CD14-positive monocyte (primary cell): ENCODE data around the gene TRNAU1AP. TPM values are rescaled to one million over a fixed set of nuclear protein-coding genes. Genes with fewer than 3 reads are reported as not detected.
"Not testable (repeated sequence)": the region's sequence is repeated elsewhere in the genome, so short reads cannot be mapped to it uniquely, and the experiment has no call there.

Source experiments
- DNase-seq, 3 donors: peaks; one replicate each; pipeline ENCODE4 v3.0.0-alpha.2; 2011 to 2022
- H2AFZ ChIP-seq: 2 replicates; pipeline ENCODE4 v1.6.0; 2012; ENCODE audit warnings: mild to moderate bottlenecking, low read depth, low read length, inconsistent platforms; ENCODE audit not compliant: insufficient read depth, poor library complexity, severe bottlenecking
- H3K27ac ChIP-seq, 2 donors: 1 replicate in 1 of 2; 2 replicates in 1 of 2; pipeline ENCODE4 v1.5.1; 2012 to 2013; ENCODE audit warnings: low read length in 2 of 2, control low read depth in 1 of 2, inconsistent platforms in 1 of 2, low read depth in 1 of 2, mild to moderate bottlenecking in 1 of 2
- H3K27me3 ChIP-seq, 2 donors: one replicate each; pipeline versions ENCODE4 v1.6.0 to v1.6.1; 2011 to 2013; ENCODE audit warnings: low read length in 2 of 2; ENCODE audit not compliant: control insufficient read depth in 2 of 2, insufficient read depth in 2 of 2
- H3K36me3 ChIP-seq, 2 donors: replicated peaks in 1 of 2; 1 replicate in 1 of 2; 2 replicates in 1 of 2; pipeline versions ENCODE4 v1.5.1 to v1.6.1; 2012 to 2013; ENCODE audit warnings: low read length in 2 of 2, control low read depth in 1 of 2, inconsistent platforms in 1 of 2, mild to moderate bottlenecking in 1 of 2; ENCODE audit not compliant: insufficient read depth in 2 of 2, control insufficient read depth in 1 of 2
- H3K4me1 ChIP-seq, 2 donors: 1 replicate in 1 of 2; 2 replicates in 1 of 2; pipeline versions ENCODE4 v1.5.1 to v1.6.1; 2012 to 2013; ENCODE audit warnings: low read length in 2 of 2, control low read depth in 1 of 2, inconsistent platforms in 1 of 2, mild to moderate bottlenecking in 1 of 2, moderate library complexity in 1 of 2; ENCODE audit not compliant: insufficient read depth in 2 of 2, control insufficient read depth in 1 of 2
- H3K4me2 ChIP-seq: replicated peaks from 2 replicates; pipeline ENCODE3; 2012; ENCODE audit warnings: low read length, moderate library complexity, mild to moderate bottlenecking; ENCODE audit not compliant: poor library complexity, severe bottlenecking; ENCODE audit errors: extremely low read depth
- H3K4me3 ChIP-seq, 3 experiments: fragments of 200-600 bp in 1 of 3; sonication (generic) in 1 of 3; replicated peaks in 1 of 3; 1 replicate in 2 of 3; 2 replicates in 1 of 3; pipeline ENCODE4 v1.5.1; 2011 to 2013; ENCODE audit warnings: low read length in 3 of 3, mild to moderate bottlenecking in 3 of 3, control low read depth in 2 of 3, low read depth in 2 of 3, inconsistent platforms in 1 of 3, moderate library complexity in 1 of 3
- H3K79me2 ChIP-seq: 2 replicates; pipeline ENCODE4 v1.6.0; 2012; ENCODE audit warnings: mild to moderate bottlenecking, control low read depth, inconsistent platforms, low read length, moderate library complexity; ENCODE audit not compliant: insufficient read depth
- H3K9ac ChIP-seq: 2 replicates; pipeline ENCODE4 v1.6.0; 2017; ENCODE audit warnings: low read length, mild to moderate bottlenecking; ENCODE audit not compliant: insufficient read depth, poor library complexity, severe bottlenecking
- H3K9me3 ChIP-seq, 2 donors: replicated peaks in 1 of 2; 1 replicate in 1 of 2; 2 replicates in 1 of 2; pipeline versions ENCODE4 v1.5.1 to v1.6.1; 2012 to 2013; ENCODE audit warnings: low read length in 2 of 2, control low read depth in 1 of 2; ENCODE audit not compliant: control insufficient read depth in 1 of 2, insufficient read depth in 1 of 2
- H4K20me1 ChIP-seq: 2 replicates; pipeline ENCODE4 v1.6.0; 2012; ENCODE audit warnings: mild to moderate bottlenecking, low read length, control low read depth, moderate library complexity; ENCODE audit not compliant: insufficient read depth
- H3K27ac Mint-ChIP-seq, 7 donors: one replicate each; pipeline ENCODE4 v1.8.0; 2020; ENCODE audit warnings: mild to moderate bottlenecking in 7 of 7, mixed read lengths in 7 of 7, moderate library complexity in 6 of 7, inconsistent platforms in 2 of 7
- H3K27me3 Mint-ChIP-seq, 3 donors: one replicate each; pipeline ENCODE4 v1.8.0; 2021 to 2022; ENCODE audit warnings: low read depth in 3 of 3, mild to moderate bottlenecking in 3 of 3, mixed read lengths in 3 of 3, moderate library complexity in 3 of 3, inconsistent platforms in 1 of 3
- H3K36me3 Mint-ChIP-seq, 2 donors: one replicate each; pipeline ENCODE4 v1.8.0; 2020; ENCODE audit warnings: mixed read lengths in 2 of 2, inconsistent platforms in 1 of 2, mild to moderate bottlenecking in 1 of 2
- H3K4me1 Mint-ChIP-seq: one replicate; pipeline ENCODE4 v1.8.0; 2020; ENCODE audit warnings: mild to moderate bottlenecking, mixed read lengths
- H3K4me3 Mint-ChIP-seq, 2 donors: one replicate each; pipeline ENCODE4 v1.8.0; 2020; ENCODE audit warnings: mild to moderate bottlenecking in 2 of 2, mixed read lengths in 2 of 2, moderate library complexity in 1 of 2
- H3K9me3 Mint-ChIP-seq, 7 donors: one replicate each; pipeline ENCODE4 v1.8.0; 2020 to 2022; ENCODE audit warnings: mixed read lengths in 7 of 7, mild to moderate bottlenecking in 6 of 7, moderate library complexity in 6 of 7, inconsistent platforms in 2 of 7
- WGBS: methylation state at CpG from one replicate; pipeline ENCODE4 v1.1.5; 2013; ENCODE audit warnings: missing lambda C conversion rate; ENCODE audit not compliant: insufficient coverage; 5-methylcytosine and 5-hydroxymethylcytosine counted together
- intact Hi-C, 2 donors: fragments of 100-400 bp; cut with micrococcal nuclease; formaldehyde crosslinking; loops; one replicate each; pipeline versions ENCODE4 v1.15.0 to v1.15.1; 2023
- polyA plus RNA-seq, 3 donors: library from polyadenylated mRNA; depleted of rRNA in 1 of 3; unstranded in 2 of 3; stranded (reverse) in 1 of 3; fragments of 300-500 nt in 2 of 3; fragments of >200 nt in 1 of 3; fragmentation: Illumina TruSeq in 2 of 3; gene quantifications; 1 replicate in 2 of 3; 2 replicates in 1 of 3; pipeline ENCODE4 v1.2.3, GENCODE V29; 2012 to 2021
- TF ChIP-seq, protein P1 (sequence below): fragments of 200-600 bp; IDR thresholded peaks from one replicate; pipeline ENCODE4 v1.8.0; 2022; ENCODE audit warnings: antibody characterized with exemption, mild to moderate bottlenecking

Gene TRNAU1AP
- polyA plus RNA-seq, 3 donors, result 26.3 to 28.4 (median 26.7) TPM

DNA sequence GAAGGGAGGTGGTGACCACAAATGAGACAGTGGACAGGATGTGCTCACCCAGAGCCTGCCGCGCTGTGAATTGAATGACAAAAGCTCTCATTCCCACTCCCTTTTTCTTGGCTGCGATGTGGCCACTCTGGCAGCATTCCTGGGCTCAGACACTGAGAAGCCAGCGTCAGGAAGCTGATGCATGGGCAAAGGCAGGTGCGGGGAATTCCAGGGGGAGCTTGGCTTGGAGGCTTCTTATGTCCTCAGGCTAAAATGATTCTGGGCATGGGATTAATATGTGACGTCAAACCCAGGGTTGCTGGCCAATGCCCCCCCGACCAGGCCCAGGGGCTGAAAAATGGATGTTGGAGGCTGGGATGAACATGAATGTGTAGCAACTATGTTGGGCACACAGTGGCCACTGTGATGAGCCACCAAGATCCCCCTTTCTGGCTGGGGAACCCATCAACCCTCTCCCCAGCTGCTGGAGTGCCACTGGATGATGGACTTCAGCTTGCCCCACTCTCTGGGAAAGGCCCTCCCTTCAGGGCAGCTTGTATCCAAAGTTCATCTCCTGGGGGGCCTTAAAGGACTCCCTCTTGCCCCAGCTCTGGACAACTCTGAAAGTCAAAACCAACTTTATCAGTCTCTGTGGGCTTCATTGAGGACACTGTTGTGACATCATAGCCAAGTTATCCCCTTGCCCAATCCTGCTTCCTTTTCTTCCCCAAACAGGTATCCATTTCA, 42.0 kb downstream of the TRNAU1AP start:
- H3K27ac ChIP-seq, H3K4me2 ChIP-seq, H3K27me3 Mint-ChIP-seq, H3K79me2 ChIP-seq, H3K9ac ChIP-seq, DNase-seq, H4K20me1 ChIP-seq, H2AFZ ChIP-seq, H3K9me3 ChIP-seq, H3K36me3 Mint-ChIP-seq, H3K4me3 Mint-ChIP-seq, H3K9me3 Mint-ChIP-seq, H3K4me3 ChIP-seq, H3K27me3 ChIP-seq, H3K27ac Mint-ChIP-seq, H3K36me3 ChIP-seq: not testable (repeated sequence)
- intact Hi-C loops, result loop anchor here in 1 of 2 donors (5.0 kb wide), 1 partner anchor 78 kb away; no protein-coding TSS in a partner anchor
- peaks cover 23 to 30% of the 10 kb centered on the region in 2 donors for H3K4me1 ChIP-seq
- 92% methylated on average over 3 of the region's 7 CpGs for WGBS
- peaks cover 26% of the 10 kb centered on the region for H3K4me1 Mint-ChIP-seq

DNA sequence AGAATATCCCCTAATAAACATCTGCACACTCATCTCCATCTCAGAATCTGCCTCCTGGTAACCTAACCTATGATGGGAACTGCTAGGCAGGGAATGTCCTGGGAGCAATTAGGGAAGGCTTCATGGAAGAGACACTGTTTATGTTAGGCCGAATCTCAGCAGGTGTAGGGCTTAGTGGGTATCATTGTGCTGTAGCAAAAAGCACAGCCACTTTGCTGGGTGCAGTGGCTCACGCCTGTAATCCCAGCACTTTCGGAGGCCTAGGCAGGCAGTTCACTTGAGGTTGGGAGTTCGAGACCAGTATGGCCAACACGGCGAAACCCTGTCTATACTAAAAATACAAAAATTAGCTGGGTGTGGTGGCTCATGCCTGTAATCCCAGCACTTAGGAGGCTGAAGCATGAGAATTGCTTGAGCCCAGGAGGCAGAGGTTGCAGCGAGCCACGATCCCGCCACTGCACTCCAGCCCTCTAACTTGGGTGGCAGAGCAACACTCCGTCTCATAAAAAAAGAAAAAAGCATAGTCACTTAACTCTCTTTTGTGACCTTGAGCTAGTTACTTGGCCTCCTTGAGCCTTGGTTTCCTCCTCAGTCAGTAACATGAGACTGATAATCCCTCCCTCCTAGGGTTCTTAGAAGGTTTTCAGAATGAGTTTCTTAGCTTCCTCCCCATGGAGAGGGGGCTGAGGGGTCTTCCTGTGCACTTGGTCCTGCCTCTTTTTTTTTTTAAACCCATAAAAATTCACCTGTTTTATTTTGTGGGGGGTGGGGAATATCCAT, 42.7 kb downstream of the TRNAU1AP start:
- TF ChIP-seq, protein P1, sequence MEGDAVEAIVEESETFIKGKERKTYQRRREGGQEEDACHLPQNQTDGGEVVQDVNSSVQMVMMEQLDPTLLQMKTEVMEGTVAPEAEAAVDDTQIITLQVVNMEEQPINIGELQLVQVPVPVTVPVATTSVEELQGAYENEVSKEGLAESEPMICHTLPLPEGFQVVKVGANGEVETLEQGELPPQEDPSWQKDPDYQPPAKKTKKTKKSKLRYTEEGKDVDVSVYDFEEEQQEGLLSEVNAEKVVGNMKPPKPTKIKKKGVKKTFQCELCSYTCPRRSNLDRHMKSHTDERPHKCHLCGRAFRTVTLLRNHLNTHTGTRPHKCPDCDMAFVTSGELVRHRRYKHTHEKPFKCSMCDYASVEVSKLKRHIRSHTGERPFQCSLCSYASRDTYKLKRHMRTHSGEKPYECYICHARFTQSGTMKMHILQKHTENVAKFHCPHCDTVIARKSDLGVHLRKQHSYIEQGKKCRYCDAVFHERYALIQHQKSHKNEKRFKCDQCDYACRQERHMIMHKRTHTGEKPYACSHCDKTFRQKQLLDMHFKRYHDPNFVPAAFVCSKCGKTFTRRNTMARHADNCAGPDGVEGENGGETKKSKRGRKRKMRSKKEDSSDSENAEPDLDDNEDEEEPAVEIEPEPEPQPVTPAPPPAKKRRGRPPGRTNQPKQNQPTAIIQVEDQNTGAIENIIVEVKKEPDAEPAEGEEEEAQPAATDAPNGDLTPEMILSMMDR, result no peak
- Histone ChIP-seq H3K9ac (no peak overlapping the region), H3K27me3 (peaks cover 0 to 5% of the 10 kb centered on the region in 2 donors), H4K20me1 (no peaks in the 10 kb centered on the region), H3K27ac (no peak overlapping the region), H3K4me1 (peaks cover 17 to 23% of the 10 kb centered on the region in 2 donors), H3K4me2 (no peak overlapping the region), H2AFZ (no peak overlapping the region), H3K79me2 (no peaks in the 10 kb centered on the region), H3K9me3 (no peaks in the 10 kb centered on the region), H3K36me3 (peaks cover 0 to 4% of the 10 kb centered on the region in 2 donors), H3K4me3 (no peak overlapping the region)
- Mint-ChIP-seq H3K9me3 (peaks cover 0 to 1% (median 0%) of the 10 kb centered on the region in 7 donors), H3K36me3 (peaks cover 9 to 14% of the 10 kb centered on the region in 2 donors), H3K4me1 (peaks cover 18% of the 10 kb centered on the region), H3K27ac (no peak overlapping the region), H3K27me3 (peaks cover 2 to 9% (median 8%) of the 10 kb centered on the region in 3 donors), H3K4me3 (no peak overlapping the region)
- DNase-seq, result no peak
- WGBS, result 95% methylated on average over 6 of the region's 10 CpGs
- intact Hi-C loops, result loop anchor here in 1 of 2 donors (5.0 kb wide), 1 partner anchor 78 kb away; no protein-coding TSS in a partner anchor

DNA sequence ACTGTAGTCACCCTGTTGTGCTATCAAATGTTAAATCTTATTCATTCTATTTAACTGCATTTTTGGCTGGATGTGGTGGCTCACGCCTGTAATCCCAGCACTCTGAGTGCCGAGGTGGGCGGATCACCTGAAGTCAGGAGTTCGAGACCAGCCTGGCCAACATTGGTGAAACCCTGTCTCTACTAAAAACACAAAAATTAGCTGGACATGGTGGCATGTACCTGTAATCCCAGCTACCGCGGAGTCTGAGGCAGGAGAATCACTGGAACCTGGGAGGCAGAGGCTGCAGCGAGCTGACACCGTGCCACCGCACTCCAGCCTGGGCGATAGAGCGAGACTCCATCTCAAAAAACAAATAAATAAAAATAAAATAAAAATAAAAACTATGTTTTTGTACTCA, 43.4 kb downstream of the TRNAU1AP start:
- H3K4me3 Mint-ChIP-seq, H3K9ac ChIP-seq, H3K27me3 Mint-ChIP-seq, H3K27ac ChIP-seq, H3K9me3 Mint-ChIP-seq, DNase-seq, H3K27ac Mint-ChIP-seq, H2AFZ ChIP-seq, H3K79me2 ChIP-seq, H4K20me1 ChIP-seq, H3K9me3 ChIP-seq, H3K4me2 ChIP-seq, H3K4me3 ChIP-seq, H3K27me3 ChIP-seq: not testable (repeated sequence)
- Mint-ChIP-seq H3K4me1 (peaks cover 15% of the 10 kb centered on the region), H3K36me3 (peaks cover 12 to 15% of the 10 kb centered on the region in 2 donors)
- peaks cover 14 to 17% of the 10 kb centered on the region in 2 donors for H3K4me1 ChIP-seq
- intact Hi-C loops, result loop anchor here in 1 of 2 donors (5.0 kb wide), 1 partner anchor 79 kb away; no protein-coding TSS in a partner anchor
- 100% methylated on average over 1 of the region's 11 CpGs for WGBS
- peaks cover 0 to 10% of the 10 kb centered on the region in 2 donors for H3K36me3 ChIP-seq
